ENCODE measurements around the gene NCK1. TPM values are rescaled to one million over a fixed set of nuclear protein-coding genes. Genes with fewer than 3 reads are reported as not detected.

The NCK1 gene
- total and polyA plus RNA-seq, 2 of the 13 experiments (the other 11 are each of a cell fraction or from before 2014, with no cell fraction given), result 14.7 to 30.4 TPM

DNA sequence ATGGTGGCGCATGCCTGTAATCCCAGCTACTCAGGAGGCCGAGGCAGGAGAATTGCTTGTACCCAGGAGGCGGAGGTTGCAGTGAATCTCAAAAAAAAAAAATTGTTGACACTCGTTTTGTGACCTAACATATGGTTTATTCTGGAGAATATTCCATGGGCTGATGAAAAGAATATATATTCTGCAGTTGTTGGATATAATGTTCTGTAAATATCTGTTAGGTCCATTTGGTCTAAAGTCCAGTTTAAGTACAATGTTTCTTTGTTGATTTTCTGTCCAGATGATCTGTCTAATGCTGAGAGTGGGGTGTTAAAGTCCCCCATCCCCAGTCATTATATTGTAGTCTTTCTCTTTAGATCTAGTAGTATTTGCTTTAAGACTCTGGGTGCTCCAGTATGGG lies 111.3 kb downstream of the NCK1 start (continued):
- TF ChIP-seq, protein P1, sequence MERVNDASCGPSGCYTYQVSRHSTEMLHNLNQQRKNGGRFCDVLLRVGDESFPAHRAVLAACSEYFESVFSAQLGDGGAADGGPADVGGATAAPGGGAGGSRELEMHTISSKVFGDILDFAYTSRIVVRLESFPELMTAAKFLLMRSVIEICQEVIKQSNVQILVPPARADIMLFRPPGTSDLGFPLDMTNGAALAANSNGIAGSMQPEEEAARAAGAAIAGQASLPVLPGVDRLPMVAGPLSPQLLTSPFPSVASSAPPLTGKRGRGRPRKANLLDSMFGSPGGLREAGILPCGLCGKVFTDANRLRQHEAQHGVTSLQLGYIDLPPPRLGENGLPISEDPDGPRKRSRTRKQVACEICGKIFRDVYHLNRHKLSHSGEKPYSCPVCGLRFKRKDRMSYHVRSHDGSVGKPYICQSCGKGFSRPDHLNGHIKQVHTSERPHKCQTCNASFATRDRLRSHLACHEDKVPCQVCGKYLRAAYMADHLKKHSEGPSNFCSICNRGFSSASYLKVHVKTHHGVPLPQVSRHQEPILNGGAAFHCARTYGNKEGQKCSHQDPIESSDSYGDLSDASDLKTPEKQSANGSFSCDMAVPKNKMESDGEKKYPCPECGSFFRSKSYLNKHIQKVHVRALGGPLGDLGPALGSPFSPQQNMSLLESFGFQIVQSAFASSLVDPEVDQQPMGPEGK (CRISPR knock-in tag; IDR thresholded peaks at IDR 0.05), result peak; percentile 27; the same call in 1 of the 2 replicates
- no peak for TF ChIP-seq ZNF607 (CRISPR knock-in tag; IDR thresholded peaks at IDR 0.05; ENCODE audit: borderline replicate concordance)
- TF ChIP-seq, protein P2, sequence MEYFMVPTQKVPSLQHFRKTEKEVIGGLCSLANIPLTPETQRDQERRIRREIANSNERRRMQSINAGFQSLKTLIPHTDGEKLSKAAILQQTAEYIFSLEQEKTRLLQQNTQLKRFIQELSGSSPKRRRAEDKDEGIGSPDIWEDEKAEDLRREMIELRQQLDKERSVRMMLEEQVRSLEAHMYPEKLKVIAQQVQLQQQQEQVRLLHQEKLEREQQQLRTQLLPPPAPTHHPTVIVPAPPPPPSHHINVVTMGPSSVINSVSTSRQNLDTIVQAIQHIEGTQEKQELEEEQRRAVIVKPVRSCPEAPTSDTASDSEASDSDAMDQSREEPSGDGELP (IDR thresholded peaks at IDR 0.05; ENCODE audit: borderline replicate concordance, low read depth), result peak; percentile 58; the same call in 1 of the 2 replicates
- TF ChIP-seq, protein P3, sequence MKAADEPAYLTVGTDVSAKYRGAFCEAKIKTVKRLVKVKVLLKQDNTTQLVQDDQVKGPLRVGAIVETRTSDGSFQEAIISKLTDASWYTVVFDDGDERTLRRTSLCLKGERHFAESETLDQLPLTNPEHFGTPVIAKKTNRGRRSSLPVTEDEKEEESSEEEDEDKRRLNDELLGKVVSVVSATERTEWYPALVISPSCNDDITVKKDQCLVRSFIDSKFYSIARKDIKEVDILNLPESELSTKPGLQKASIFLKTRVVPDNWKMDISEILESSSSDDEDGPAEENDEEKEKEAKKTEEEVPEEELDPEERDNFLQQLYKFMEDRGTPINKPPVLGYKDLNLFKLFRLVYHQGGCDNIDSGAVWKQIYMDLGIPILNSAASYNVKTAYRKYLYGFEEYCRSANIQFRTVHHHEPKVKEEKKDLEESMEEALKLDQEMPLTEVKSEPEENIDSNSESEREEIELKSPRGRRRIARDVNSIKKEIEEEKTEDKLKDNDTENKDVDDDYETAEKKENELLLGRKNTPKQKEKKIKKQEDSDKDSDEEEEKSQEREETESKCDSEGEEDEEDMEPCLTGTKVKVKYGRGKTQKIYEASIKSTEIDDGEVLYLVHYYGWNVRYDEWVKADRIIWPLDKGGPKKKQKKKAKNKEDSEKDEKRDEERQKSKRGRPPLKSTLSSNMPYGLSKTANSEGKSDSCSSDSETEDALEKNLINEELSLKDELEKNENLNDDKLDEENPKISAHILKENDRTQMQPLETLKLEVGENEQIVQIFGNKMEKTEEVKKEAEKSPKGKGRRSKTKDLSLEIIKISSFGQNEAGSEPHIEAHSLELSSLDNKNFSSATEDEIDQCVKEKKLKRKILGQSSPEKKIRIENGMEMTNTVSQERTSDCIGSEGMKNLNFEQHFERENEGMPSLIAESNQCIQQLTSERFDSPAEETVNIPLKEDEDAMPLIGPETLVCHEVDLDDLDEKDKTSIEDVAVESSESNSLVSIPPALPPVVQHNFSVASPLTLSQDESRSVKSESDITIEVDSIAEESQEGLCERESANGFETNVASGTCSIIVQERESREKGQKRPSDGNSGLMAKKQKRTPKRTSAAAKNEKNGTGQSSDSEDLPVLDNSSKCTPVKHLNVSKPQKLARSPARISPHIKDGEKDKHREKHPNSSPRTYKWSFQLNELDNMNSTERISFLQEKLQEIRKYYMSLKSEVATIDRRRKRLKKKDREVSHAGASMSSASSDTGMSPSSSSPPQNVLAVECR (CRISPR knock-in tag; IDR thresholded peaks at IDR 0.05; ENCODE audit: borderline replicate concordance), result no peak

DNA sequence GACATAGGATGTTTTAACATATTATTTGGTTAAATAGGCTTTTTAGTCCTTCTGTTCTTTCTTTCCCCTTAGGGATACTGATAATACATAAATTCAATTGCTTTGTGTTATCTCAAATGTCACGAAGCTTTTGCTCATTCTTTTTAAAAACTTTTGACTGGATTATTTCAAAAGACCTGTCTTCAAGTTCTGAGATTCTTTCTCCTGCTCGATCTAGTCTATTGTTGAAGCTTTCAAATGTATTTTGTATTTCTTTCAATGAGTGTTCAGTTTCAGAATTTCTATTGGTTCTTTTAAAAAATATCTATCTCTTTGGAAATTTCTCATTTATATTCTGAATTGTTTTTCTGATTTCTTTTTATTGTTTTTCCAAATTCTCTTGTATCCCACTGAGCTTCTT lies 112.7 kb downstream of the NCK1 start:
- H3K4me1 ChIP-seq (ENCODE audit: insufficient read depth, low read length), result peaks cover 17% of the 10 kb centered on the region
- ChIA-PET POLR2A (no interaction called here), CTCF (ENCODE audit: low intra/inter-chr PET ratio, low total read pairs) (no interaction called here)
- no peak overlapping the region for H2AFZ ChIP-seq (ENCODE audit: low read length)
- H3K9me3 ChIP-seq (ENCODE audit: low read length), result peaks cover 8% of the 10 kb centered on the region
- BruUV-seq (replicated peaks), result no TSS peak
- in situ Hi-C loops (cut with HindIII; ENCODE audit: extremely low pct_ligation_motif_present, low pct_unique_long_range_greater_than_20kb), result no loop called here
- no peak overlapping the region for H3K27ac ChIP-seq (ENCODE audit: extremely low read length, insufficient read depth, low read length)
- no peaks in the 10 kb centered on the region for H3K27me3 ChIP-seq (ENCODE audit: control insufficient read depth in 1 of 2, insufficient read depth in 2 of 2, low read length in 2 of 2)
- no peak overlapping the region for H3K4me3 ChIP-seq (replicated peaks in 1 of 3; ENCODE audit: insufficient read depth in 1 of 3, low read depth in 2 of 3, low read length in 3 of 3)
- 66% methylated on average over 2 of the region's 2 CpGs for WGBS (ENCODE audit: low lambda C conversion rate)
- H3K4me2 ChIP-seq (ENCODE audit: low read depth, low read length), result no peak overlapping the region
- TF ChIP-seq ZNF432 (CRISPR knock-in tag; IDR thresholded peaks at IDR 0.05; ENCODE audit: borderline replicate concordance), result no peak
- TF ChIP-seq, protein P4, sequence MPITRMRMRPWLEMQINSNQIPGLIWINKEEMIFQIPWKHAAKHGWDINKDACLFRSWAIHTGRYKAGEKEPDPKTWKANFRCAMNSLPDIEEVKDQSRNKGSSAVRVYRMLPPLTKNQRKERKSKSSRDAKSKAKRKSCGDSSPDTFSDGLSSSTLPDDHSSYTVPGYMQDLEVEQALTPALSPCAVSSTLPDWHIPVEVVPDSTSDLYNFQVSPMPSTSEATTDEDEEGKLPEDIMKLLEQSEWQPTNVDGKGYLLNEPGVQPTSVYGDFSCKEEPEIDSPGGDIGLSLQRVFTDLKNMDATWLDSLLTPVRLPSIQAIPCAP (CRISPR knock-in tag; IDR thresholded peaks at IDR 0.05; ENCODE audit: low read depth), result no peak
- TF ChIP-seq ZNF160 (CRISPR knock-in tag; IDR thresholded peaks at IDR 0.05), result peak; percentile 97
- no peak for TF ChIP-seq ATRX (CRISPR knock-in tag; IDR thresholded peaks at IDR 0.05; ENCODE audit: borderline replicate concordance)
- no peak for TF ChIP-seq NRL (CRISPR knock-in tag; IDR thresholded peaks at IDR 0.05; ENCODE audit: borderline replicate concordance)
- ATAC-seq, result no peak
- H4K20me1 ChIP-seq (ENCODE audit: insufficient read depth, low read length), result no peaks in the 10 kb centered on the region
- no peaks in the 10 kb centered on the region for H3K79me2 ChIP-seq (ENCODE audit: insufficient read depth, low read length)
- no peak overlapping the region for H3K9ac ChIP-seq (ENCODE audit: insufficient read depth, low read depth, low read length)
- no peaks in the 10 kb centered on the region for H3K36me3 ChIP-seq (replicated peaks in 1 of 2; ENCODE audit: control insufficient read depth in 1 of 2, insufficient read depth in 2 of 2, low read length in 2 of 2)
- no peak for FAIRE-seq
- intact Hi-C loops (cut with micrococcal nuclease; ENCODE audit: unreplicated experiment), result no loop called here
- no peak for DNase-seq (ENCODE audit: low spot score)
